ENCODE results near the gene RNLS.

Gene RNLS

DNA sequence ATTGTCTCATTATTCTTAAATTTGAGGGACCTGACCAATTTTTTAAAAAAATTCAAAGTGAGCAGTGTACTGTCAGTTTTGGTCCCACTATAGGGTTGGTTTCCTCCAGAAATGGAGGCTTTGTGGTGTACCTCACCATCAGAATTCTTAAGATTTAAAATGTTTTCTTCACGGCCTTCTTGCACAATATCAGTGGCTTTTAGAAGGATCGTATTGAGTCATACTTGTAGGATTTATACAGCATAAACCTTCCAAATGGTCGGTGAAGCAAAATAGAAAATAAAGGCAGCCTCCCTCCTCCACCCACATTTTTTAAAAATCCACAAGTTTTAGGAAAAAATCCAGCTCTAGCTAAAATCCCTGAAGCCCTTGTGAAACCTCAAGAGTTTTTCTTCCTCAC, 126.4 kb downstream of the RNLS start:
- H3K4me3 ChIP-seq (ENCODE audit: control insufficient read depth, low read depth, low read length) = no peak overlapping the region
- peak; percentile 81 for DNase-seq (ENCODE audit: low read depth)
- TF ChIP-seq, protein P1, sequence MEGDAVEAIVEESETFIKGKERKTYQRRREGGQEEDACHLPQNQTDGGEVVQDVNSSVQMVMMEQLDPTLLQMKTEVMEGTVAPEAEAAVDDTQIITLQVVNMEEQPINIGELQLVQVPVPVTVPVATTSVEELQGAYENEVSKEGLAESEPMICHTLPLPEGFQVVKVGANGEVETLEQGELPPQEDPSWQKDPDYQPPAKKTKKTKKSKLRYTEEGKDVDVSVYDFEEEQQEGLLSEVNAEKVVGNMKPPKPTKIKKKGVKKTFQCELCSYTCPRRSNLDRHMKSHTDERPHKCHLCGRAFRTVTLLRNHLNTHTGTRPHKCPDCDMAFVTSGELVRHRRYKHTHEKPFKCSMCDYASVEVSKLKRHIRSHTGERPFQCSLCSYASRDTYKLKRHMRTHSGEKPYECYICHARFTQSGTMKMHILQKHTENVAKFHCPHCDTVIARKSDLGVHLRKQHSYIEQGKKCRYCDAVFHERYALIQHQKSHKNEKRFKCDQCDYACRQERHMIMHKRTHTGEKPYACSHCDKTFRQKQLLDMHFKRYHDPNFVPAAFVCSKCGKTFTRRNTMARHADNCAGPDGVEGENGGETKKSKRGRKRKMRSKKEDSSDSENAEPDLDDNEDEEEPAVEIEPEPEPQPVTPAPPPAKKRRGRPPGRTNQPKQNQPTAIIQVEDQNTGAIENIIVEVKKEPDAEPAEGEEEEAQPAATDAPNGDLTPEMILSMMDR (conservative IDR thresholded peaks at IDR 0.05; ENCODE audit: control insufficient read depth, insufficient read depth, low read depth, low read length) = no peak

DNA sequence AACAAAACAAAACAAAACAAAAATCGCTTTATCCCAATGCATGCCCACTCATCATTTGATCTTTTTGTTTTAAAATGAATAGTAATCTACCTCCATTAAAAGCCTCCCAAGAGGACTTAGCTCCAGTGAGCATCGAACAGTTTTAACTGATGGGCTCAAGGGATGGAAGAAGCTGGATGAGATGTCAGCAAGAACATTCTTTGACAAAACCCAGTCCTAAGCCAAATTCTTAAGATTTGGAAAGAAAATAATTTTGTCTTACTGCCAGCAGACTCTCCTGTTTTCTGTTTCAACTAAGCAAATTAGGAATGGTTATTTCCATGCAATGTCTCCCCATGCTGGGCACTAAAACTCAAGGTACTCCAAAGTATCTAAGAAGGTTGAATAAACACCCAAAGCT, 127.3 kb downstream of the RNLS start:
- TF ChIP-seq, protein P1 (conservative IDR thresholded peaks at IDR 0.05; ENCODE audit: control insufficient read depth, insufficient read depth, low read depth, low read length) = no peak
- no peak overlapping the region for H3K4me3 ChIP-seq (ENCODE audit: control insufficient read depth, low read depth, low read length)
- peak; percentile 44 for DNase-seq (ENCODE audit: low read depth)

DNA sequence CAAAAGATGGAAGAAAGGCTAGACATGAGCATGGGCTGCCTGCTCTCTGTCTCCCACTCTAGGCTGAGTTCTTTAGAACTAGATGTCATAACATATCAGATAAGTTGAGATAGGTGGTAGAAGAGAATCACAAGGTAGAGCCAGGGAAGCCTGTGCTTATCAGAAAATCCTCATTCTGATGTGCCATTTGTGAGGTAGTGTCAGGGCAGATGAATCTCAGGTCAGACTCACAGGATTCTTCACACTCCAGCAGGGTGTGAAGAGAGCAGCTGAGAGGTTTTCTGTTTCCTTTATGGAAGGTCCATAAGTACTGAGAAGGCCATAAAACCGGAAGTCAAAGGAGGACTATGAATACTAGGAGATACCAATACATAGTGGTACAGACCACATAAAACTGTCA, 132.9 kb downstream of the RNLS start:
- no peak for DNase-seq (ENCODE audit: low read depth)
- TF ChIP-seq, protein P1 (conservative IDR thresholded peaks at IDR 0.05; ENCODE audit: control insufficient read depth, insufficient read depth, low read depth, low read length) = no peak
- no peak overlapping the region for H3K4me3 ChIP-seq (ENCODE audit: control insufficient read depth, low read depth, low read length)

DNA sequence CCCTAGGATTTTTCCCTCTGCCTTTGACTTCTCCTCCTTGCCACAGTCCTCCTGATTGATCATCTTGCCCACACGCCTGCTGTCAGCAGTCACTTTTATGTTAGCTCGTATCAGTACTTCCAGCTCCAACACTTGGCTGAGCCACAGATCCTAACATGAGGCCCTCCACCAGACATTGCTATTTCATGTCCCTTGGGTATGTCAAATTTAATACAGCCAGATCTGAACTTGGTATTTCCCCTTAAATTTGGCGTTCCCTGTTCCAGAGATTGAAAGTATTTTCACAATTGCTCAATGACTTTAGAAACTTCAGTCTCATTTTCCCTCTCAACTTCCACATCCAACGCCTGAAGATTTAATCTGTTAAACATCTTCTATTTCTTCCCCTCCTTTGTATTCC, 140.4 kb downstream of the RNLS start:
- no peak for DNase-seq (ENCODE audit: low read depth)
- TF ChIP-seq, protein P1 (conservative IDR thresholded peaks at IDR 0.05; ENCODE audit: control insufficient read depth, insufficient read depth, low read depth, low read length) = no peak

DNA sequence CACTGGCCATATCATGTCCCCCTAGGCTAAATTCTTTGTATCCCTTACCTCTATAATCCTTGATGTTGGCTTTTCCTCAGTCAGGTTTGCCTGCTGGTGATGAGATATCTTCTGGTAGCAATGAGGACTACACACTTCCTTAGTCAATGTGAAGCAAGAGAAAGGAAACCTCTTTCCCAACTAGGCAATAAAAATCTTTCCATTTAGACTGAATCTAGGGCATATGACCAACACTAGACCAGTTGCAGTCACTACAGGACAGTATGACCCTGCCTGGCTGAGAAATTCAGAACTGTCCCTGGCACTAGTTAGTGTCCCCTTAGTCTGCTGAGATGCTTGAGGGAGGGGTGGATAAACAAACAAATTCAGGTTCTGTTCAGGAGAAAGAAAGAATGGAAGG, 142.6 kb downstream of the RNLS start:
- no peak overlapping the region for H3K4me3 ChIP-seq (ENCODE audit: control insufficient read depth, low read depth, low read length)
- no peak for DNase-seq (ENCODE audit: low read depth)
- TF ChIP-seq, protein P1 (conservative IDR thresholded peaks at IDR 0.05; ENCODE audit: control insufficient read depth, insufficient read depth, low read depth, low read length) = no peak

More for the DNA sequence above, 140.4 kb downstream of the RNLS start:
- H3K4me3 ChIP-seq (ENCODE audit: control insufficient read depth, low read depth, low read length) = no peak overlapping the region

DNA sequence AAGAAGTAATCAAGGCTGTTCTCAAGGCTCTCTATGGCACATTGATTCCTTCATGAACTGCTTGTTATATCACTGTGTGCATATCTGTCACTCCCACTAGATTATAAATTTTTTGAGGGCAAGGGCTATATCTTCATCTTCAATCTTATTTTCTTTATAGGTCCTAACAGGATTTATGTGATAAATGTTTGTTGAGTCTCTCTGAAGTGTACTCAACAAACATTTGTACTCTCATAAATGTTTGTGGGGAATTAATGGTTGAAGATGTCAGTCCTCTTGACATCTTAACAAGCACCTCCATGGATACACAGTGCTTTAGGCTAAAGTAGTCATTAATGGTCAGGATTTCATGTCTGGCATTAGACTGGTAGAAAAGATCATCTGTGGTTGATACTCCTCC, 143.2 kb downstream of the RNLS start:
- H3K4me3 ChIP-seq (ENCODE audit: control insufficient read depth, low read depth, low read length) = no peak overlapping the region
- no peak for DNase-seq (ENCODE audit: low read depth)
- TF ChIP-seq, protein P1 (conservative IDR thresholded peaks at IDR 0.05; ENCODE audit: control insufficient read depth, insufficient read depth, low read depth, low read length) = no peak

DNA sequence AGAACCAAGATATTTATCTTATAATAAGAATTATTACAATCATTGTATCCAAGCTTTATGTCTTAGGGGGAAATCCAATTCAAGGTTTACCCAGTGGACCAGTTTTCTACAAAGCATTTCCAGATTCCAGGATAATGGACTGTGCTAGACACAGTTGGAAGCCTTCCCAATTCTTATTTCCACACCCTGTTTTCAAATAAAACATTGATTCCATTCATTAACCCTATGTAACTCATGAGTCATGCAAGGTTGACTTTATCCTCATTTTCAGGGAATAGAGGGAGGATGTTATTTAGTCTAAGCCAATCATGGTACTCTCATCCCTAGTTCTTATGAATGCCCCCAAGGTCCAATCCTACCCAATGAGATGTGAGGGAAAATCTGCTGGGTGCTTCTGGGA, 145.7 kb downstream of the RNLS start:
- TF ChIP-seq, protein P1 (conservative IDR thresholded peaks at IDR 0.05; ENCODE audit: control insufficient read depth, insufficient read depth, low read depth, low read length) = no peak
- no peak overlapping the region for H3K4me3 ChIP-seq (ENCODE audit: control insufficient read depth, low read depth, low read length)
- peak; percentile 47 for DNase-seq (ENCODE audit: low read depth)
